GM12878 (cell line): ENCODE results near the gene ZNF526. TPM values are rescaled to one million over a fixed set of nuclear protein-coding genes. Genes with fewer than 3 reads are reported as not detected.

Experiments used
- ATAC-seq: fragments of 200-7000 bp; cut with Tn5 transposase; 3 replicates; pipeline ENCODE4 v1.9.1; 2020; ENCODE audit warnings: mild to moderate bottlenecking, moderate library complexity
- BruUV-seq: library from RNA; stranded (reverse); fragments of 400-500 nt; replicated peaks from 2 replicates; lab custom pipeline; 2021; lab: Mats Ljungman, UMichigan
- CTCF ChIA-PET: fragments of 300-600 bp; sonication (Branson Sonifier 250); formaldehyde crosslinking; extraction: SDS; loops from one replicate; lab custom pipeline; 2021; ENCODE audit warnings: inconsistent platforms; lab: Yijun Ruan, JAX
- POLR2A ChIA-PET: fragments of 350-600 bp; formaldehyde crosslinking; extraction: SDS; loops from one replicate; lab custom pipeline; 2021; ENCODE audit warnings: inconsistent platforms; lab: Charles Lee
- RAD21 ChIA-PET: fragments of 300-600 bp; sonication (Branson Sonifier 250); formaldehyde crosslinking; loops from one replicate; lab custom pipeline; 2023; ENCODE audit warnings: antibody characterized with exemption; ENCODE audit not compliant: unreplicated experiment; lab: Charles Lee
- SMC1A ChIA-PET: fragments of 300-600 bp; sonication (Branson Sonifier 250); formaldehyde crosslinking; loops from one replicate; lab custom pipeline; 2023; ENCODE audit not compliant: unreplicated experiment, uncharacterized antibody; lab: Charles Lee
- DNase-seq: peaks from one replicate; pipeline ENCODE4 v3.0.0-alpha.2; 2011; ENCODE audit warnings: low read depth, low spot score
- FAIRE-seq: peaks from 3 replicates; lab custom pipeline; 2011; peaks lifted over from hg19 to GRCh38; lab: Jason Lieb, UNC
- H2AFZ ChIP-seq: 2 replicates; pipeline ENCODE4 v1.6.0; 2011; ENCODE audit warnings: low read depth, low read length, control low read depth; ENCODE audit not compliant: control insufficient read depth
- H3K27ac ChIP-seq: 2 replicates; pipeline ENCODE4 v1.5.1; 2011; ENCODE audit warnings: control low read depth; ENCODE audit not compliant: control insufficient read depth, insufficient read depth
- H3K27me3 ChIP-seq, 2 experiments: replicated peaks in 1 of 2; 2 replicates each; pipeline versions ENCODE4 v1.6.0 to v1.6.1; 2011; ENCODE audit warnings: low read length in 1 of 2; ENCODE audit not compliant: control insufficient read depth in 2 of 2, insufficient read depth in 2 of 2
- H3K36me3 ChIP-seq, 2 experiments: 2 replicates each; pipeline ENCODE4 v1.5.1; 2011; ENCODE audit warnings: low read length in 1 of 2; ENCODE audit not compliant: control insufficient read depth in 2 of 2, insufficient read depth in 2 of 2
- H3K4me1 ChIP-seq: 2 replicates; pipeline ENCODE4 v1.6.1; 2011; ENCODE audit warnings: mild to moderate bottlenecking, low read length, moderate library complexity, mixed read lengths; ENCODE audit not compliant: control insufficient read depth, insufficient read depth
- H3K4me2 ChIP-seq: 2 replicates; pipeline ENCODE4 v1.6.0; 2011; ENCODE audit warnings: control low read depth; ENCODE audit not compliant: control insufficient read depth, insufficient read depth
- H3K4me3 ChIP-seq: fragments of 200-600 bp; sonication (generic); 2 replicates; pipeline ENCODE4 v1.5.1; 2016
- H3K79me2 ChIP-seq: 2 replicates; pipeline ENCODE4 v1.6.0; 2011; ENCODE audit warnings: low read length; ENCODE audit not compliant: control insufficient read depth, insufficient read depth
- H3K9ac ChIP-seq: 2 replicates; pipeline ENCODE4 v1.8.0; 2011; ENCODE audit warnings: low read length, control low read depth, mixed read lengths; ENCODE audit not compliant: control insufficient read depth, insufficient read depth
- H3K9me3 ChIP-seq: replicated peaks from 3 replicates; pipeline ENCODE4 v1.5.1; 2011; ENCODE audit warnings: mild to moderate bottlenecking, low read length; ENCODE audit not compliant: control insufficient read depth, insufficient read depth
- H4K20me1 ChIP-seq: 2 replicates; pipeline ENCODE4 v1.6.0; 2011; ENCODE audit not compliant: control insufficient read depth, insufficient read depth
- ATF3 ChIP-seq: IDR thresholded peaks from 2 replicates; pipeline ENCODE4 v1.6.1; 2011; ENCODE audit warnings: low read depth, mild to moderate bottlenecking, low read length, moderate library complexity, borderline replicate concordance; ENCODE audit errors: extremely low read depth
- BCLAF1 ChIP-seq: fragments of 450-650 bp; IDR thresholded peaks from 2 replicates; pipeline ENCODE4 v1.6.1; 2017; ENCODE audit warnings: antibody characterized with exemption, mild to moderate bottlenecking, moderate library complexity
- DPF2 ChIP-seq: fragments of 450-650 bp; IDR thresholded peaks from 2 replicates; pipeline ENCODE4 v1.6.1; 2017; ENCODE audit warnings: mild to moderate bottlenecking
- E2F4 ChIP-seq: IDR thresholded peaks from 2 replicates; pipeline ENCODE4 v1.6.1; 2012; ENCODE audit warnings: low read depth, low read length, improper control_type of control experiment
- IKZF2 ChIP-seq, 2 experiments: fragments of 450-650 bp; IDR thresholded peaks; 2 replicates each; pipeline ENCODE4 v1.6.1; 2017; ENCODE audit warnings: mild to moderate bottlenecking in 2 of 2, moderate library complexity in 2 of 2
- NR2C2 ChIP-seq: IDR thresholded peaks from 2 replicates; pipeline ENCODE4 v1.6.1; 2011; ENCODE audit warnings: borderline replicate concordance, low read depth; ENCODE audit not compliant: control insufficient read depth, insufficient read length
- POLR2A ChIP-seq: IDR thresholded peaks from 2 replicates; pipeline ENCODE4 v1.6.1; 2011; ENCODE audit warnings: low read depth, mild to moderate bottlenecking, low read length
- PRDM15 ChIP-seq: fragments of 450-650 bp; formaldehyde crosslinking; IDR thresholded peaks from 2 replicates; pipeline ENCODE4 v1.4.0; 2020; ENCODE audit warnings: mild to moderate bottlenecking, moderate library complexity
- SREBF2 ChIP-seq: IDR thresholded peaks from 2 replicates; pipeline ENCODE4 v1.6.1; 2012; ENCODE audit warnings: mild to moderate bottlenecking, low read length
- TAF1 ChIP-seq: IDR thresholded peaks from 2 replicates; pipeline ENCODE4 v1.6.1; 2011; ENCODE audit warnings: mild to moderate bottlenecking, low read depth, low read length, borderline replicate concordance
- TCF12 ChIP-seq: IDR thresholded peaks from 2 replicates; pipeline ENCODE4 v1.6.1; 2011; ENCODE audit warnings: low read depth, mild to moderate bottlenecking, low read length
- USF2 ChIP-seq: IDR thresholded peaks from 2 replicates; pipeline ENCODE4 v1.6.1; 2011; ENCODE audit warnings: low read depth, low read length, improper control_type of control experiment, borderline replicate concordance
- WGBS: methylation state at CpG from one replicate; pipeline ENCODE4 v1.1.6; 2016; ENCODE audit warnings: low lambda C conversion rate; ENCODE audit not compliant: insufficient replicate concordance, insufficient coverage; ENCODE audit errors: missing lambda C conversion rate; 5-methylcytosine and 5-hydroxymethylcytosine counted together
- in situ Hi-C: fragments of 300-500 bp; cut with MboI; formaldehyde crosslinking; loops from 9 replicates; pipeline ENCODE4 v1.14.3; 2018; ENCODE audit warnings: mixed read lengths
- intact Hi-C: fragments of 100-400 bp; cut with micrococcal nuclease; formaldehyde crosslinking; loops from one replicate; pipeline ENCODE4 v1.14.2; 2022; ENCODE audit not compliant: unreplicated experiment
- polyA plus RNA-seq, 11 experiments: library from polyadenylated mRNA; depleted of rRNA in 4 of 11; unstranded in 6 of 11; stranded (reverse) in 5 of 11; fragments of >200 nt; fragmentation: Nextera tagmentation in 4 of 11; fragmentation: Illumina TruSeq in 1 of 11; extraction: Ambion mirVana in 4 of 11; extraction: Trizol in 1 of 11; gene quantifications; 1 replicate in 1 of 11; 2 replicates in 10 of 11; pipeline versions ENCODE4 v1.2.1 to v1.2.3, GENCODE V29; 2011 to 2016; ENCODE audit warnings: inconsistent platforms in 2 of 11, missing spikeins in 2 of 11, low read depth in 1 of 11
- total RNA-seq, 4 experiments: library from RNA; depleted of rRNA in 3 of 4; stranded (reverse); fragments of >200 nt in 3 of 4; fragmentation: Illumina TruSeq in 1 of 4; extraction: Trizol in 1 of 4; gene quantifications; 2 replicates each; pipeline versions ENCODE4 v1.2.1 to v1.2.3, GENCODE V29; 2013 to 2021

The ZNF526 gene
- total and polyA plus RNA-seq, 10 of the 15 experiments (the other 5 are each of a cell fraction or from before 2014, with no cell fraction given), result 1.8 to 18.3 (median 5.5) TPM

DNA sequence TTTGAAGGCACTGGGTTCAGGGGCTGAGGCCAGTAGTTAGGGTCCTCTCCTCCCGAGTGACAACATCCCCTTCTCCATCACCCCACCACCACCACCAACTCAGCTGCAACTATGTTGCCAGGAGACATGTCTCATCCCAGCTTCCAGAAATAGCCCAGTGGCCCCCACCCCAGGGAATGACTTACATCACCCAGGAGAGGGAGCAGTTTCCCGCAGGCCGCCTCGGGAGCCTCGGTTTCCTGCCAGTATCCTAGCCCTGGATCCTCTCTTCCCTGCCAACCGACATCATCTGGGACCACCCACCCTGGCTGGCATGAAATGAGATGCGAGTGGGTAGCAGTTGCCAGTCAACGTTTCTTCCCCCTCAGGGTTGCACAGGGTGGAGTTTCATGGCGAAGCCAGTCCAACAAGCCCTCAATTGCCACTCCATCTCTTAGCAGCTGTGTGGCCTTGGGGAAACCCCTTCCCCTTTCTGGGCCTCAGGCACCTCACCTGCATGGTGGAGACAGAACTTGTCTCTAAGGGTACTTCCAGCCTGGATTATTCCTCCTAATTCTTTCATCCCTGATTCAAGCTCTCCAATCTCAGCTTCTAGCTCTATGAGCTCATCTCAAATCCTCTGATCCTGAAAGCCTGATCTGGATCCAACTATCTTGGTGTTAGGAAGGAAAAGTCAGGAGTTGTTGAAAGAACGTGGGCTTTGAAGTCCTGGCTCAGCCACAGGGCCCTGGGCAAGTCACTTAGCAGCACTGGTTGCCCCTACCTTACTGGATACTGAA lies 26.2 kb downstream of the ZNF526 start:
- Histone ChIP-seq H3K9me3 (no peaks in the 10 kb centered on the region), H3K4me3 (no peak overlapping the region), H3K4me1 (peaks cover 9% of the 10 kb centered on the region), H3K79me2 (peaks cover 24% of the 10 kb centered on the region), H3K36me3 (peaks cover 0 to 7% of the 10 kb centered on the region in 2 experiments; a peak in 2 of 4 replicates), H3K27ac (no peak overlapping the region), H3K4me2 (no peak overlapping the region), H3K9ac (no peak overlapping the region), H4K20me1 (no peaks in the 10 kb centered on the region), H2AFZ (no peak overlapping the region), H3K27me3 (no peaks in the 10 kb centered on the region)
- in situ Hi-C loops, result no loop called here
- CTCF ChIA-PET, result interaction anchor here (0.6 to 6.7 kb wide), 8 partner anchors 9 to 256 kb away, joined by 3 to 111 read pairs (median 4); partner anchors contain the start of genes CIC and POU2F2
- WGBS, result 61% methylated on average over 10 of the region's 10 CpGs
- intact Hi-C loops, result no loop called here
- SMC1A ChIA-PET, result interaction anchor here (1.0 to 6.3 kb wide), 7 partner anchors 10 to 114 kb away, joined by 4 to 70 read pairs (median 6); partner anchors contain the start of gene POU2F2
- FAIRE-seq (no peak), DNase-seq (no peak), ATAC-seq (no peak)
- BruUV-seq, result no TSS peak
- POLR2A ChIA-PET, result interaction anchor here (0.9 to 6.7 kb wide), 5 partner anchors 25 to 123 kb away, joined by 3 to 51 read pairs (median 6); no protein-coding TSS in a partner anchor
- RAD21 ChIA-PET, result interaction anchor here (1.4 to 6.0 kb wide), 3 partner anchors 24 to 50 kb away, joined by 3 to 82 read pairs (median 11); partner anchors contain the start of gene CIC
- no peak for TF ChIP-seq BCLAF1
- no peak for TF ChIP-seq TAF1
- TF ChIP-seq PRDM15 (CRISPR knock-in tag), result no peak
- no peak for TF ChIP-seq E2F4
- TF ChIP-seq NR2C2, result no peak
- 0 out of 2 replicates have a peak, but pooled peaks have one; percentile 29 for TF ChIP-seq DPF2
- TF ChIP-seq TCF12, result no peak
- no peak for TF ChIP-seq ATF3
- TF ChIP-seq SREBF2, result no peak
- no peak for TF ChIP-seq USF2
- TF ChIP-seq IKZF2 (IDR thresholded peaks at IDR 0.05), result no peak
- peak; percentile 53 for TF ChIP-seq POLR2A
